PFSK-1 (cell line): ENCODE results near the gene MEGF6.

Experiments used
- FOXP2 ChIP-seq: optimal IDR thresholded peaks from 2 replicates; pipeline ENCODE3; 2011; ENCODE audit warnings: borderline replicate concordance, control low read depth, inconsistent platforms; ENCODE audit not compliant: insufficient read depth; ENCODE audit errors: extremely low read length, extremely low read depth
- POLR2AphosphoS5 ChIP-seq: IDR thresholded peaks from 2 replicates; pipeline ENCODE4 v1.6.1; 2012; ENCODE audit warnings: low read depth, mild to moderate bottlenecking, control low read depth, low read length, moderate library complexity
- SIN3A ChIP-seq: IDR thresholded peaks from 2 replicates; pipeline ENCODE4 v1.6.1; 2012; ENCODE audit warnings: mild to moderate bottlenecking, low read length, moderate library complexity, borderline replicate concordance; ENCODE audit not compliant: insufficient read depth
- TAF1 ChIP-seq: IDR thresholded peaks from 2 replicates; pipeline ENCODE4 v1.6.1; 2012; ENCODE audit warnings: low read length, control low read depth, borderline replicate concordance; ENCODE audit not compliant: insufficient read depth
- TF ChIP-seq, protein P1 (sequence below), 2 experiments: IDR thresholded peaks; 2 replicates each; pipeline versions ENCODE4 v1.6.1 to v1.8.0; 2011 to 2012; ENCODE audit warnings: low read depth in 2 of 2, low read length in 2 of 2, control low read depth in 1 of 2, inconsistent platforms in 1 of 2, mild to moderate bottlenecking in 1 of 2, moderate library complexity in 1 of 2; ENCODE audit not compliant: insufficient read depth in 1 of 2

MEGF6 gene

DNA sequence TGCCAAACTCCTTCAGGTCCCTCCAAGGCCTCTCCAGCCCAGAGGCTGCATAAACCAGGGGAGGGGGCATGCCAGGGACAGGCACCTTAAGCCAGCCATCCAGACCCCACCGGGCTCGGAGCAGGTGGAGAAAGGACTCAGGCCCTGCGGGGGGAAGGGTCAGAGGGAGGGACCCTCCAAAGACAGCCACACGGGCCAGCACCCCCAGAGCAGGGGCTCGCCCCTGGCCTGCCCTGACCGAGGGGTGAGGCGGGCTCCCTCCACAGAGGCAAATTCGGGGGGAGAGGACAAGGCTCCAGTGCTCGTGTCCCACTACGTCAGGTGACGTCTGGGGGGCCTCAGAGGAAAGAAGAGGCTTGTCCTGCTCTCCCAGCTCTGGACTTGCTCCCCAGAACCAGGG, 8.2 kb downstream of the MEGF6 start:
- TF ChIP-seq FOXP2: no peak
- no peak for TF ChIP-seq POLR2AphosphoS5
- TF ChIP-seq, protein P1, sequence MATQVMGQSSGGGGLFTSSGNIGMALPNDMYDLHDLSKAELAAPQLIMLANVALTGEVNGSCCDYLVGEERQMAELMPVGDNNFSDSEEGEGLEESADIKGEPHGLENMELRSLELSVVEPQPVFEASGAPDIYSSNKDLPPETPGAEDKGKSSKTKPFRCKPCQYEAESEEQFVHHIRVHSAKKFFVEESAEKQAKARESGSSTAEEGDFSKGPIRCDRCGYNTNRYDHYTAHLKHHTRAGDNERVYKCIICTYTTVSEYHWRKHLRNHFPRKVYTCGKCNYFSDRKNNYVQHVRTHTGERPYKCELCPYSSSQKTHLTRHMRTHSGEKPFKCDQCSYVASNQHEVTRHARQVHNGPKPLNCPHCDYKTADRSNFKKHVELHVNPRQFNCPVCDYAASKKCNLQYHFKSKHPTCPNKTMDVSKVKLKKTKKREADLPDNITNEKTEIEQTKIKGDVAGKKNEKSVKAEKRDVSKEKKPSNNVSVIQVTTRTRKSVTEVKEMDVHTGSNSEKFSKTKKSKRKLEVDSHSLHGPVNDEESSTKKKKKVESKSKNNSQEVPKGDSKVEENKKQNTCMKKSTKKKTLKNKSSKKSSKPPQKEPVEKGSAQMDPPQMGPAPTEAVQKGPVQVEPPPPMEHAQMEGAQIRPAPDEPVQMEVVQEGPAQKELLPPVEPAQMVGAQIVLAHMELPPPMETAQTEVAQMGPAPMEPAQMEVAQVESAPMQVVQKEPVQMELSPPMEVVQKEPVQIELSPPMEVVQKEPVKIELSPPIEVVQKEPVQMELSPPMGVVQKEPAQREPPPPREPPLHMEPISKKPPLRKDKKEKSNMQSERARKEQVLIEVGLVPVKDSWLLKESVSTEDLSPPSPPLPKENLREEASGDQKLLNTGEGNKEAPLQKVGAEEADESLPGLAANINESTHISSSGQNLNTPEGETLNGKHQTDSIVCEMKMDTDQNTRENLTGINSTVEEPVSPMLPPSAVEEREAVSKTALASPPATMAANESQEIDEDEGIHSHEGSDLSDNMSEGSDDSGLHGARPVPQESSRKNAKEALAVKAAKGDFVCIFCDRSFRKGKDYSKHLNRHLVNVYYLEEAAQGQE (IDR thresholded peaks at IDR 0.05; ENCODE audit: insufficient read depth in 1 of 2, low read depth in 2 of 2, low read length in 2 of 2): no peak
- TF ChIP-seq TAF1: no peak
- TF ChIP-seq SIN3A: no peak

DNA sequence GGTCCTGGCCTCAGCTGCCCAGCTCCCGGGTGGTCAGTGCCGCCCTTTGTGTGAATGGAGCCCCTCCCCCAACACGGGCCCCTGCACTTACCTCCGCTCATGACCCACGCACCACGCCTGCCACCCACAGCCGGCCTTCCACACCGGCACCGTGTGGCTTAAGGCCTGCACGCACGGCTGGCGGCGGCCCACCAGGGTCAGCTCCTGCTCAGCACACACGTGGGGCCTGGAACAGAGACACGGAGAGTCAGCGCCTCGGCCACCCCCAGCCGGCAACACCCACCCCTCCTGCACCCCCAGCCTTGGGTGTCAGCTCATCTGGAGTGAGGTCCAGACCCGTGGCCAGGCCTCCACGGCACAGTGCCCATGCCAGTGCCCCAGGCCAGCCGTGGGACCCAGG, 8.9 kb downstream of the MEGF6 start:
- TF ChIP-seq, protein P1 (IDR thresholded peaks at IDR 0.05; ENCODE audit: insufficient read depth in 1 of 2, low read depth in 2 of 2, low read length in 2 of 2): no peak
- TF ChIP-seq TAF1: no peak
- no peak for TF ChIP-seq SIN3A

DNA sequence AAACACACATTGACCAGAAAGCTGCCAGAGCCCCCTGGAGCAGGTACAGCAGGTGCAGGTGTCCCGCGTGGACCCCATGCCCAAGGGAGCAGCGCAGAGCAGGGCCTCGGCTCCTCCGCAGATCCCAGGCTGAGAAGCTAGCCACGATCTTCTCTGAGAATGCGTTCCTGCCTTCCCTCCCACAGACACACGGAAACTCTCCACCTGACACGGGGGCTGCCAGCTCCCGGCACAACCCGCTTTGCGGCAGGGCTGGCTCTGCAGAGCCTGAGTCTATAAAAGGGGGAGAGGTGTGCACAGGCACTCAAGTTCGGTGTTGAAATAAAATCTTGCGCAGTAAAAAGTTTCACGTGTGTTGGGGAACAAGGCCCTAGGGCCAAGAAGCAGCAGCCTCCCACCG, 9.6 kb downstream of the MEGF6 start:
- no peak for TF ChIP-seq FOXP2
- TF ChIP-seq, protein P1 (IDR thresholded peaks at IDR 0.05; ENCODE audit: insufficient read depth in 1 of 2, low read depth in 2 of 2, low read length in 2 of 2): no peak
- TF ChIP-seq TAF1: no peak
- TF ChIP-seq POLR2AphosphoS5: no peak
- TF ChIP-seq SIN3A: no peak

DNA sequence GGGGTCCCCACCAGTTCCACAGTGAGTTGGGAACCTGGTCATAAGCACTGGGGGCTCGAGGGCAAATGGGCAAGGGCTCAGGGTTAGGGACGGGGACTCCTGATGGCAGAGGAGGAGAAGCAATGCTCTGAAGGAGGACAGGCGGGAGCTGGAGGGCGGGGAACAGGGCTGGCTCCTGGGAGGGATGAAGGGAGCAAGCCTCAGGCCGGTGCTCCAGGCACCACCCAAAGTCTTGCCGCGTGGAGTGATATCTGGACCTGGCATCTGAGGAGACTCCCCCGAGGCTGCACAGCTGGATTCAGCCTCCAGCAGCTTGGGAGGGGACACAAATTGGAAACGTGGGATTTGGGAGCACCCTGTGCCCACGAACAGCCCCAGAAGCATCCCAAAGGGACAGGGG, 11.0 kb downstream of the MEGF6 start:
- TF ChIP-seq POLR2AphosphoS5 (no peak), SIN3A (no peak), FOXP2 (no peak), TAF1 (no peak)
- TF ChIP-seq, protein P1 (IDR thresholded peaks at IDR 0.05; ENCODE audit: insufficient read depth in 1 of 2, low read depth in 2 of 2, low read length in 2 of 2): no peak

DNA sequence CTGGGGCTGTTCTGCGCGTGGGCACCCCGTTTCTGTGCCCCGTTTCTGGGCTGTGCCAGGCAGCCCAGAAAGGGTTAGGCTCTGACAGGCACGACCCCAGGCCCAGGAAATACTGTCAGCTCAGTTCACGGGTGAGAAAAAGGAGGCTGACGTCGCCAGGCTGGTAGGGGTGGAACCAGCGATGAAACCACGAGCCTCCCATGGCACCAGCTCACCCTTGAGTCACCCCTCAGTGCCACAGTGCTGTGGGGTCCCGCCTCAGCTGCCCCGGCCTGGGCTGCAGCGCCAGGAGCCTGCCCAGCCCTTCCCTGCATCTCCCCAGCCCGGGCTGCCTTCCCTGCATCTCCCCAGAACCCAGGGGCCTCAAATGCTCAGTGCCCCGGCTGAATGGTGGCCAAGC, 11.5 kb downstream of the MEGF6 start:
- TF ChIP-seq FOXP2 (no peak), SIN3A (no peak), TAF1 (no peak), POLR2AphosphoS5 (no peak)
- TF ChIP-seq, protein P1 (IDR thresholded peaks at IDR 0.05; ENCODE audit: insufficient read depth in 1 of 2, low read depth in 2 of 2, low read length in 2 of 2): no peak
